ENCODE measurements around the gene PHF21A. TPM values are rescaled to one million over a fixed set of nuclear protein-coding genes. Genes with fewer than 3 reads are reported as not detected.
A peak's percentile ranks its signal among the peaks of the same experiment; 100 is the strongest.

PHF21A gene
- total and polyA plus RNA-seq, 2 of the 13 experiments (the other 11 are each of a cell fraction or from before 2014, with no cell fraction given): 4.1 to 34.6 TPM

GRCh38 chr11:45922425-45923082 is 198.7 kb downstream of the PHF21A start, which contains the start of gene LARGE2 (continued):
- TF ChIP-seq ZBTB14 (CRISPR knock-in tag; IDR thresholded peaks at IDR 0.05) (0 out of 2 replicates have a peak, but pooled peaks have one; percentile 41), POLR2A (IDR thresholded peaks at IDR 0.05; ENCODE audit: insufficient read depth in 1 of 2, low read depth in 2 of 2, low read length in 2 of 2) (peak in 1 of 2 experiments; percentile 20; a peak in 1 of 4 replicates), FOXC1 (CRISPR knock-in tag; IDR thresholded peaks at IDR 0.05; ENCODE audit: borderline replicate concordance) (0 out of 2 replicates have a peak, but pooled peaks have one; percentile 1), HMGXB4 (CRISPR knock-in tag; IDR thresholded peaks at IDR 0.05; ENCODE audit: borderline replicate concordance in 1 of 2, low read depth in 1 of 2) (0 out of 4 replicates have a peak, but pooled peaks of 1 of the 2 experiments have one; percentile 38), ZNF639 (CRISPR knock-in tag; conservative IDR thresholded peaks at IDR 0.05) (0 out of 2 replicates have a peak, but pooled peaks have one; percentile 21), PHF21A (CRISPR knock-in tag; IDR thresholded peaks at IDR 0.05) (peak; percentile 22; the same call in 1 of the 2 replicates), ZNF605 (CRISPR knock-in tag; IDR thresholded peaks at IDR 0.05) (0 out of 2 replicates have a peak, but pooled peaks have one; percentile 1), ZNF773 (CRISPR knock-in tag; IDR thresholded peaks at IDR 0.05; ENCODE audit: borderline replicate concordance) (peak; percentile 58; the same call in 1 of the 2 replicates), SIX4 (CRISPR knock-in tag; IDR thresholded peaks at IDR 0.05) (peak; percentile 87), SYNCRIP (IDR thresholded peaks at IDR 0.05; ENCODE audit: insufficient read depth, low read depth, low read length) (no peak), SOX6 (IDR thresholded peaks at IDR 0.05) (no peak), SOX6 (CRISPR knock-in tag; IDR thresholded peaks at IDR 0.05) (0 out of 2 replicates have a peak, but pooled peaks have one; percentile 3), POGZ (CRISPR knock-in tag; IDR thresholded peaks at IDR 0.05) (peak; percentile 12; the same call in 1 of the 2 replicates), UBTF (CRISPR knock-in tag; IDR thresholded peaks at IDR 0.05) (peak; percentile 19; the same call in 1 of the 2 replicates), HNRNPLL (IDR thresholded peaks at IDR 0.05; ENCODE audit: low read depth, low read length, poor library complexity, severe bottlenecking) (peak; percentile 3), ZNF747 (CRISPR knock-in tag; IDR thresholded peaks at IDR 0.05; ENCODE audit: borderline replicate concordance) (0 out of 2 replicates have a peak, but pooled peaks have one; percentile 15)
